A549 (cell line): ENCODE data around the gene SHLD1.

ENCODE experiments used
- CTCF ChIP-seq: fragments of >200 bp; sonication (Bioruptor Twin); formaldehyde crosslinking; IDR thresholded peaks from 3 replicates; pipeline ENCODE4 v1.5.1; 2016
- PHF8 ChIP-seq: fragments of 200-600 bp; sonication (generic); IDR thresholded peaks from 2 replicates; pipeline ENCODE4 v1.6.1; 2016; ENCODE audit warnings: low read depth, mild to moderate bottlenecking, antibody characterized with exemption, moderate library complexity, borderline replicate concordance
- POLR2A ChIP-seq: IDR thresholded peaks from 2 replicates; pipeline ENCODE4 v1.6.1; 2012; ENCODE audit warnings: mild to moderate bottlenecking, low read length
- REST ChIP-seq: fragments of 200-600 bp; sonication (generic); IDR thresholded peaks from 2 replicates; pipeline ENCODE4 v1.6.1; 2016; ENCODE audit warnings: antibody characterized with exemption, mild to moderate bottlenecking, moderate library complexity

GRCh38 chr20:5863040-5863833 is 113.0 kb downstream of the SHLD1 start:
- TF ChIP-seq POLR2A (no peak), REST (no peak), PHF8 (no peak), CTCF (no peak)
